Renal pelvis (tissue), 4 donors: Measurements from ENCODE around the gene PBX4. TPM values are rescaled to one million over a fixed set of nuclear protein-coding genes. Genes with fewer than 3 reads are reported as not detected.
"Not testable (repeated sequence)": the region's sequence is repeated elsewhere in the genome, so short reads cannot be mapped to it uniquely, and the experiment has no call there.

Experiments
- DNase-seq: peaks from one replicate; pipeline ENCODE4 v3.0.0-alpha.2; 2013
- polyA plus RNA-seq, 3 donors: library from polyadenylated mRNA; unstranded; fragments of 120-200 nt; gene quantifications; one replicate each; pipeline ENCODE4 v1.2.1, GENCODE V29; 2013; ENCODE audit not compliant: insufficient read length in 3 of 3

PBX4 gene
- polyA plus RNA-seq, 3 donors, result 3.8 to 7.6 (median 5.8) TPM

DNA sequence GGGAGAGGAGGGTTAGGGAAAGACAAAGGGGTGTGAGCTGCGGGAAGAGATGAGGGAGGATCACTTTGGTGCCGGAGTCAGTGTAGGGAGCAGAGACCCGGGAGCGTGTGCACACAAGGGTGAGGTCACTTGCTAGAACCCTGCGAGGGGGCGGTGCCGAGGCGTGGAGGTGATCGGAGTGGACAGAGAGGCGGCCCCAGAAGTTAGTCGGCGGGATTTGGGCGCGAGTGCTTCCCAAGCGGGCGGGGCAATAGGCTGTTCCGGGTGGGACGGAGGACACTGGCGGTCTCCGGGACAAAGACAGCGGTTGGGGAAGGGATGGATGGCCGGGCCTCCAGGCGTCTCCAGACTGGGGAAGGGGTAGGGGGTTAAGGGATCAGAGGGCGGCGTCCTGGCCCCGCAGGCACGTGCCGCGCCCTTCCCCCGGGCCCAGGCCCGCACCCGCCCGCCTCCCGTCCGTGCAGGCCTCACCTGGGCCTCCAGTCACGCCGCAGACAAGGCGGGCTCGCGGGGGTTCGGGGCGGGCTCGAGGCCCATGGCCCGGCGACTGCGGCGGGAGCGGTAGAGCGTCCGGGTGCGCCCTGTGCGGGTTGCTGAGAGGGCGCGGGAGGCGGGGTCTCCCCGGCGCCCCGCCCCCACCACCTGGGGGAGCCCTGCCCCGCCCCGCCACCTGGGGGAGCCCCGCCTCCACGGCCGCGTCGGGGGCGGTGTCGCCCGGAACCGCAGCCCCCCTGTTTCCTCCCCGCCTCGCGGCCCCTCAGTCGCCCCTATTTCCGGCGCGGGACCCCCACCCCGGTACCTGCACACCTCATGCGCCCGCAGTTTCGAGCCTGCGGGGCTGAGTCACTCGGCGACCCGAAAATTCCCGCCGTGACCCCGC lies 9.4 kb upstream of the PBX4 start, which contains the start of gene LPAR2:
Gene LPAR2, minus strand, starts transcription at position 600 of the 880 bp plus-strand sequence. CDS start 945 bp downstream, outside the sequence.
- peak; percentile 60 for DNase-seq

- no peak for DNase-seq
Measured at GRCh38 chr19:19626516-19627472, 8.3 kb upstream of the PBX4 start.

- DNase-seq, result no peak
Measured at GRCh38 chr19:19624032-19624570, 5.6 kb upstream of the PBX4 start.

DNA sequence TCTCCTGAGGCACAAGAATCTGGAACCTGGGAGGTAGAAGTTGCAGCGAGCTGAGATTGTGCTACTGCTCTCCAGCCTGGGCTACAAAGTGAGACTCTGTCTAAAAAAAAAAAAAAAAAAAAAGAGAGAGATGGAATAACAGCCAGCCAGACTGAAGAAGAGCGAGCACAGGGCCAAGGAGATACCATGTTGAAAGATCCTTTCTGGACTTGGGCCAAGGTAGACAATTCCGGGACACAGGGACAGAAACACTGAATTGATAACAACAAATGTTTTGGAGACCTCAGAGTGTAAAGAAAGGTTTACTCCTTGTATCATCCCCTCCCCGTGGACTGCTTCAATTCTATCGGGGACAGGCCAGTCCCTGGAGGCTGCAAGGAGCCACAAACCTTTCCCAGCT lies 4.9 kb upstream of the PBX4 start:
- no peak for DNase-seq

DNA sequence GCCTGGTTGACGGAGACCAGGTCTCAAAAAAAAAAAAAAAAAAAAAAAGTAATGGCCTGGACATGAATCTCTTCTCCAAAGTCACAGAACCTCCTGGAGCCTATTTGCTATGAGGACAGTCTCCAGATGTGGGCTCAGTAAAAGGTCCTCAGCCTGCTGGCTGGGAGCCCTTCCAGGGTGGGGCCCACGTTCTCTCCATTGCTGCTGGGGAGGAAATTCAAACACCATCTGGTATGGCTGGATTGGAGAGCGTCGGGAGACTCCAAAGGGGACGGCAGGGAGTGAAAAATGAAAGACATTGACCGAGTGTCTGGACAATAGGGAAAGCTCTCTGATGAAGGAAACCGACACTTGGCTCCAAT lies 1.3 kb upstream of the PBX4 start:
- no peak for DNase-seq

GRCh38 chr19:19619181-19619848 lies 828 bp upstream of the PBX4 start:
- DNase-seq, result no peak

GRCh38 chr19:19615086-19615485 lies 3.4 kb downstream of the PBX4 start:
- DNase-seq, result no peak

DNA sequence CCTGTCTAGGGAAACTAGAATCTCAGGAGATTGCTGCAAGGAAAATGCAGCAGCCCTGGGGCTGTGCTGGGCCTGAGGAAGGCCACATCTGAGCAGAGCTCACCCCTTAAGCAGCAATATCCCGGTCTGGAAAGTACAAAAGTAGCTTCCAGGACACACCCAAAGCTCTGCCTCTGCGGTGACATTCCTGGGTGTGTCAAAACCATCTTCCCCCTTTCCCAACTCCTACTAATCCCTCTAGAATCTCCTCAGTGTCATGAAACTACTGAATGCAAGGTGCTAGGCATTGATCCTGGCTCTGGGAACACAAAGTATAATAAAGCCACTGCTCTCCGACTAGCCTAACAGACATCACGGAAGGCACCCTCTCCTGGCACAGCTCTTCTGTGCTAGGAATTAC lies 5.0 kb downstream of the PBX4 start:
- DNase-seq, result no peak

- no peak for DNase-seq
Measured at GRCh38 chr19:19610376-19611202, 7.9 kb downstream of the PBX4 start.

DNA sequence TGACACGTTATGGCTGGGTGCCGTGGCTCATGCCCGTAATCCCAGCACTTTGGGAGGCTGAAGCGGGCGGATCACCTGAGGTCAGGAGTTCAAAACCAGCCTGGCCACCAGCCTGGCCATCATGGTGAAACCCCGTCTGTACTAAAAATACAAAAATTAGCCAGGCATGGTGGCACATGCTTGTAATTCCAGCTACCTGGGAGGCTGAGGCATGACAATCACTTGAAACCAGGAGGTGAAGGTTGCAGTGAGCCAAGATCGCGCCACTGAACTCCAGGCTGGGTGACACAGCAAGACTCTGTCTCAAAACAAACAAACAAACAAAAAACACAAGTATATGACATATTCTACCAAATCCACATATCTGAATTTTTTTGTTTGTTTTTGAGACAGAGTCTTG lies 11.8 kb downstream of the PBX4 start:
- DNase-seq, result not testable (repeated sequence)

GRCh38 chr19:19606021-19606420 lies 12.5 kb downstream of the PBX4 start:
- no peak for DNase-seq

DNA sequence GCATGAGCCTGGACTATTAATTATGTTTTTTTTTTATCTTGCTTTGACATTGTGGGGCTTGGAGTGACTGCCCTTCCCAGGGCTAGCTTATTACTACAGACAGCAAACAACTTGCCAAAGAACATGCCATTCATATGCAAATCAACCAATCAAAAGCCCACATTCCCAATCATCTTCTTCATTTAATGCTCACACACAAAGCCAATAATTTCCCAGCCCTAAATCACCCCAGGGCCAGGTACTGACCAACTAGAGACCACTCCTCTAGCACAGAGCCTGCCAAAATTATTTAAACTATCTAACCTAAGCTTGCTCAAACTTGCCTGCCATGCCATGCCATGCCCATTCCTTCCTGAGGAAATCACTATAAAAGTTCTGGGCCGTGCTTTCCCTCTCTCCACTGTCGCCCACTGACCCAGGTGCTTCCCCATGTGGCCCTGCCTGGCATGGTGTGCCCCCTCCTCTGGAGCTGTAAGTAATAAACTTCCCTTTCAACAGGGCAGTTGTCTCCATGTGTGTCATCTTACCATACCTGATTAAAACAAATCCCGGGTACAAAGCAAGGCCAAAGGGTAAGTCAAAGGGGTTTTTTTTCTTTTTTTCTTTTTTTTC lies 15.7 kb downstream of the PBX4 start:
- DNase-seq, result no peak

DNA sequence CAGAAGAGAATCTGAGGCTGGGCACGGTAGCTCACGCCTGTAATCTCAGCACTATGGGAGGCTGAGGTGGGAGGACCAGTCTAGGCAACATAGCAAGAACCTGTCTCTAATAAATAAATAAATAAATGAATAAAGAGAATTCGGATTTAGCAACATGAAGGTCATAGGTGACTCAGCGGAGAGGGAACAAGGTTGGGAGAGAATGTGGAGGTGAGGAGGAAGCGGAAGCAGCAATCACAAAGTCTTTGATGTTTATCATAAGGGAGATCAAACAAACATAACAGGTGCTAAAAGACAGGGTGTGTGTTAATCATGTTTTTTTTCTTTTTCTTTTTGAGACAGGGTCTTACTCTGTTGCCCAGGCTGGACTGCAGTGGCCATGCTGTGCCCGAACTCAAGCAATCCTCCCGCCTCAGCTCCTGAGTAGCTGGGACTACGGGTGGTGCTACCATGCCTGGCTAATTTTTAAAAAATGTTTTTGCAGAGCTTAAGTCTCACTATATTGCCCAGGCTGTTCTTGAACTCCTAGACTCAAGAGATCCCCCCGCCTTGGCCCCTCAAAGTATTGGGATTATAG lies 16.3 kb downstream of the PBX4 start:
- no peak for DNase-seq

- no peak for DNase-seq
Measured at GRCh38 chr19:19600793-19601330, 17.6 kb downstream of the PBX4 start.

DNA sequence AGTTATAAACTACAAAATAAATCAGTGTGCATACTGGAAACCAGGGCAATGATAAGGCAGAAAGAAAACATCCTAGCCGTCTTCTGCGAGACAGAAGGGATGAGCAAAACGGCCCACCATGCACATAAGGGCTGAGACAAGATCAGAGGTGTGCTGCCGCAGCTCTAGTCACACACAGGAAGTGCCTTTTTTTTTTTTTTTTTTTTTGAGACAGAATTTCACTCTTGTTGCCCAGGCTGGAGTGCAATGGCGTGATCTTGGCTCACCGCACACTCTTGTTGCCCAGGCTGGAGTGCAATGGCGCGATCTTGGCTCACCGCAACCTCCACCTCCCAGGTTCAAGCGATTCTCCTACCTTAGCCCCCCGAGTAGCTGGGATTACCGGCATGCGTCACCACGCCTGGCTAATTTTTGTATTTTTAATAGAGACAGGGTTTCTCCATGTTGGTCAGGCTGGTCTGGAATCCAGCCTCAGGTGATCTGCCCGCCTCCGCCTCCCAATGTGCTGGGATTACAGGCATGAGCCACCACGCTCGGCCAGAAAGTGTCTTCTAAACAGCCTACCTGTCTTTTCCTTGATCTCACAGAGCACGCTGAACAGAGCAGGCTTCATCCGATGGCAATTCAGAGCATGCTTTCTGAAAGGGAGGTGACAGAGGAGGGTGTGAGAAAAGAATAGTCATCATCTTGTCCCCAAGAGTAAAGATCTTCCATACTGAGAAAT lies 19.6 kb downstream of the PBX4 start:
- DNase-seq, result not testable (repeated sequence)

DNA sequence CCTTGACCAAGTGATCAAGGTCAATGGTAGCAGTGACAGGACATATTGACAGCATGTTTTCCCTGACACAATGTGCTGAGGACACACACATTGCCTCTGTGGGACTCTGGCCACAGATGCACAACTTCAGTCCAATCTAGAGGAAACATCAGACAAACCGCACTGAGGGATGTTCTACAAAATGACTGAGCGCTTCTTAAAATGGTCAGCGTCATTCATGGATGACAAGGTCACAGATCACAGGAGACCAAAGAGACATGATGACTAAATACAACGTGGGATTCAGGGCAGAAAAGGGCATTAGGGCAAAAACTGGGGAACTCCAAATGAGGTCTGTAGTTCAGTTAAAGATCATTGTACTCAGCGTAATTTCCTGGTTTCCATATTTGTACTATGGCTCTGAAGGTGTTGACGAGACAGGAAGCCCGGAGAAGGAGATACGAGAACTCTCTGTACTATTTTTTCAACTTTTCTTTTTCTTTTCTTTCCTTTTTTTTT lies 20.6 kb downstream of the PBX4 start:
- no peak for DNase-seq

DNA sequence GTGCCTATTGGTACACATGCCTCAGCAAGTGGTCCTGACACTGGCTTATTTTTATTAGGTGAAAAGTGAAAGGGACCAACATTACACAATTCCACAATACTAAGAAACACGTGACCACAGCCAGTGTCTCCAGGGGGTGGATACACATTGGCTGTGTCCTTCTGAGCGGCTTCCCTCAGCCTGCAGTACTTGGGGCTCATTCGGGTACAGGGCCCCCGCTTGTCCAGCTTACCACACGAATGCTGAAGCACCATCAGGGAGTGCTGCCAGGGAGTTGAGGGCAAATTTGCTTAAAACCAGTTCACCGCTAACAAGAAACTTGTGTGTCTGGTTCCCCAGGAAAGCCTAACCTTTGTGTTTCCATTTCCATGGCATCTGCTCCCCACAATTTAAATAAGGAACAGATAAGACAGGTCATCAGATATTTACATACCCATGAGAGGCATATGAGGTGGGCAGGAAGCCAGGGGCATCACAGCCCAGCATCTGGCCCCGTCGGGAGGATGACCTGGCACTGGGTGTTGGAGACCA lies 23.3 kb downstream of the PBX4 start:
- no peak for DNase-seq

- DNase-seq, result no peak
Measured at GRCh38 chr19:19594381-19594780, 24.1 kb downstream of the PBX4 start.

DNA sequence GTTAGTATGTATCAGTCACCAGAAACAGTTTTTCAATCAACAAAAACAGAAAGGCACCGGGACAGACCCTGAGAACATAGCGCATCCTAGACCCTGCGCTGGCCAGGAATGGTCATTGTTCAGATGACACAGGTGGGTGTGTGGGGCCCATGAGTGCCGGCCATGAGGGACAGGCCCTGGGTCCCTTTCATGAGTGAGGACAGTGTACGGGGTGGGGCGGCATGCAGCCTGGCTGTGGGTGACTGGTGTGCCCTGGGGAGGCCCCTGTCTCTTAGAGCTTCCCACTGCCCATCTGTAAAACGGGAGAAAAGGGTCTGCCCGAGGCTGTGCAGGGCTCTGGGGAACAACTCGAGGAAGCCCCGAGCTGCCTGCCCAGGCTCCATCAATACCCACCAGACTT lies 25.8 kb downstream of the PBX4 start:
- no peak for DNase-seq
